HepG2 (cell line): ENCODE results near the gene BRI3BP. TPM values are rescaled to one million over a fixed set of nuclear protein-coding genes. Genes with fewer than 3 reads are reported as not detected.
A peak's percentile ranks its signal among the peaks of the same experiment; 100 is the strongest.

Experiments
- ASH2L ChIP-seq: fragments of 300-600, 200-600 bp; sonication (generic); IDR thresholded peaks from 2 replicates; pipeline ENCODE4 v1.7.0; 2017; ENCODE audit warnings: low read depth, mild to moderate bottlenecking, moderate library complexity, mixed read lengths, low read length; ENCODE audit not compliant: insufficient read length
- DNMT3B ChIP-seq: conservative IDR thresholded peaks from 2 replicates; pipeline ENCODE4 v1.6.1; 2016; ENCODE audit warnings: missing biosample characterization, control low read depth
- FOXK1 ChIP-seq: sonication (generic); formaldehyde crosslinking; IDR thresholded peaks from 2 replicates; pipeline ENCODE4 v1.4.0; 2020; ENCODE audit warnings: low read depth, missing genetic modification reagents, borderline replicate concordance
- MIXL1 ChIP-seq: IDR thresholded peaks from 2 replicates; pipeline ENCODE4 v1.6.1; 2016
- MYPOP ChIP-seq: sonication (generic); formaldehyde crosslinking; IDR thresholded peaks from 2 replicates; pipeline ENCODE4 v1.8.1; 2023; ENCODE audit warnings: mild to moderate bottlenecking, moderate library complexity, missing genetic modification reagents
- POGZ ChIP-seq: sonication (generic); formaldehyde crosslinking; IDR thresholded peaks from 2 replicates; pipeline ENCODE4 v1.4.0; 2020; ENCODE audit warnings: mild to moderate bottlenecking, missing genetic modification reagents
- TEAD2 ChIP-seq: sonication (generic); formaldehyde crosslinking; IDR thresholded peaks from 2 replicates; pipeline ENCODE4 v1.9.0; 2021; ENCODE audit warnings: missing genetic modification reagents
- ZFP37 ChIP-seq: sonication (generic); formaldehyde crosslinking; IDR thresholded peaks from 2 replicates; pipeline ENCODE4 v1.4.0; 2020; ENCODE audit warnings: missing genetic modification reagents, borderline replicate concordance
- ZNF17 ChIP-seq: sonication (generic); formaldehyde crosslinking; IDR thresholded peaks from 2 replicates; pipeline ENCODE4 v1.5.0; 2020; ENCODE audit warnings: mild to moderate bottlenecking, missing genetic modification reagents
- ZNF256 ChIP-seq: sonication (generic); formaldehyde crosslinking; conservative IDR thresholded peaks from 2 replicates; pipeline ENCODE4 v1.4.0; 2020; ENCODE audit warnings: missing genetic modification reagents
- ZNF552 ChIP-seq: sonication (generic); formaldehyde crosslinking; IDR thresholded peaks from 2 replicates; pipeline ENCODE4 v1.9.0; 2022; ENCODE audit warnings: missing genetic modification reagents, mild to moderate bottlenecking, borderline replicate concordance
- ZNF644 ChIP-seq: IDR thresholded peaks from 2 replicates; pipeline ENCODE4 v1.6.1; 2016; ENCODE audit warnings: low read depth
- polyA plus RNA-seq, 8 experiments: library from polyadenylated mRNA; depleted of rRNA in 3 of 8; stranded (reverse) in 7 of 8; unstranded in 1 of 8; fragments of >200 nt; fragmentation: Illumina TruSeq in 4 of 8; extraction: Trizol in 4 of 8; gene quantifications; 2 replicates each; pipeline versions ENCODE4 v1.2.1 to v1.2.3, GENCODE V29; 2011 to 2016; ENCODE audit warnings: low read depth in 4 of 8, missing spikeins in 1 of 8, mixed read lengths in 1 of 8; ENCODE audit not compliant: insufficient read depth in 1 of 8
- total RNA-seq, 5 experiments: library from RNA; depleted of rRNA; stranded (reverse); fragments of >200 nt; fragmentation: Illumina TruSeq; extraction: Trizol; gene quantifications; 2 replicates each; pipeline ENCODE4 v1.2.3, GENCODE V29; 2016; ENCODE audit warnings: low read depth in 1 of 5
- TF ChIP-seq, protein P1 (sequence below): sonication (generic); formaldehyde crosslinking; IDR thresholded peaks from 2 replicates; pipeline ENCODE4 v1.9.0; 2021; ENCODE audit warnings: missing genetic modification reagents, borderline replicate concordance
- TF ChIP-seq, protein P2 (sequence below): sonication (generic); formaldehyde crosslinking; IDR thresholded peaks from 2 replicates; pipeline ENCODE4 v1.4.0; 2020; ENCODE audit warnings: mild to moderate bottlenecking, low read depth, missing genetic modification reagents
- TF ChIP-seq, protein P3 (sequence below): sonication (generic); formaldehyde crosslinking; IDR thresholded peaks from 2 replicates; pipeline ENCODE4 v1.5.1; 2020; ENCODE audit warnings: mild to moderate bottlenecking, moderate library complexity, missing genetic modification reagents
- TF ChIP-seq, protein P4 (sequence below): sonication (generic); formaldehyde crosslinking; IDR thresholded peaks from 2 replicates; pipeline ENCODE4 v1.4.0; 2020; ENCODE audit warnings: missing genetic modification reagents
- TF ChIP-seq, protein P5 (sequence below): sonication (generic); formaldehyde crosslinking; conservative IDR thresholded peaks from 2 replicates; pipeline ENCODE4 v1.8.0; 2022; ENCODE audit warnings: missing genetic modification reagents

The BRI3BP gene
- total and polyA plus RNA-seq, 2 of the 13 experiments (the other 11 are each of a cell fraction or from before 2014, with no cell fraction given) = 7.5 to 21.1 TPM

GRCh38 chr12:124992874-124993625 lies 395 bp upstream of the BRI3BP start (continued):
- TF ChIP-seq, protein P1, sequence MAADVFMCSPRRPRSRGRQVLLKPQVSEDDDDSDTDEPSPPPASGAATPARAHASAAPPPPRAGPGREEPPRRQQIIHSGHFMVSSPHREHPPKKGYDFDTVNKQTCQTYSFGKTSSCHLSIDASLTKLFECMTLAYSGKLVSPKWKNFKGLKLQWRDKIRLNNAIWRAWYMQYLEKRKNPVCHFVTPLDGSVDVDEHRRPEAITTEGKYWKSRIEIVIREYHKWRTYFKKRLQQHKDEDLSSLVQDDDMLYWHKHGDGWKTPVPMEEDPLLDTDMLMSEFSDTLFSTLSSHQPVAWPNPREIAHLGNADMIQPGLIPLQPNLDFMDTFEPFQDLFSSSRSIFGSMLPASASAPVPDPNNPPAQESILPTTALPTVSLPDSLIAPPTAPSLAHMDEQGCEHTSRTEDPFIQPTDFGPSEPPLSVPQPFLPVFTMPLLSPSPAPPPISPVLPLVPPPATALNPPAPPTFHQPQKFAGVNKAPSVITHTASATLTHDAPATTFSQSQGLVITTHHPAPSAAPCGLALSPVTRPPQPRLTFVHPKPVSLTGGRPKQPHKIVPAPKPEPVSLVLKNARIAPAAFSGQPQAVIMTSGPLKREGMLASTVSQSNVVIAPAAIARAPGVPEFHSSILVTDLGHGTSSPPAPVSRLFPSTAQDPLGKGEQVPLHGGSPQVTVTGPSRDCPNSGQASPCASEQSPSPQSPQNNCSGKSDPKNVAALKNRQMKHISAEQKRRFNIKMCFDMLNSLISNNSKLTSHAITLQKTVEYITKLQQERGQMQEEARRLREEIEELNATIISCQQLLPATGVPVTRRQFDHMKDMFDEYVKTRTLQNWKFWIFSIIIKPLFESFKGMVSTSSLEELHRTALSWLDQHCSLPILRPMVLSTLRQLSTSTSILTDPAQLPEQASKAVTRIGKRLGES (CRISPR knock-in tag) = no peak
- TF ChIP-seq, protein P2, sequence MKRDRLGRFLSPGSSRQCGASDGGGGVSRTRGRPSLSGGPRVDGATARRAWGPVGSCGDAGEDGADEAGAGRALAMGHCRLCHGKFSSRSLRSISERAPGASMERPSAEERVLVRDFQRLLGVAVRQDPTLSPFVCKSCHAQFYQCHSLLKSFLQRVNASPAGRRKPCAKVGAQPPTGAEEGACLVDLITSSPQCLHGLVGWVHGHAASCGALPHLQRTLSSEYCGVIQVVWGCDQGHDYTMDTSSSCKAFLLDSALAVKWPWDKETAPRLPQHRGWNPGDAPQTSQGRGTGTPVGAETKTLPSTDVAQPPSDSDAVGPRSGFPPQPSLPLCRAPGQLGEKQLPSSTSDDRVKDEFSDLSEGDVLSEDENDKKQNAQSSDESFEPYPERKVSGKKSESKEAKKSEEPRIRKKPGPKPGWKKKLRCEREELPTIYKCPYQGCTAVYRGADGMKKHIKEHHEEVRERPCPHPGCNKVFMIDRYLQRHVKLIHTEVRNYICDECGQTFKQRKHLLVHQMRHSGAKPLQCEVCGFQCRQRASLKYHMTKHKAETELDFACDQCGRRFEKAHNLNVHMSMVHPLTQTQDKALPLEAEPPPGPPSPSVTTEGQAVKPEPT (CRISPR knock-in tag) = no peak
- TF ChIP-seq, protein P3, sequence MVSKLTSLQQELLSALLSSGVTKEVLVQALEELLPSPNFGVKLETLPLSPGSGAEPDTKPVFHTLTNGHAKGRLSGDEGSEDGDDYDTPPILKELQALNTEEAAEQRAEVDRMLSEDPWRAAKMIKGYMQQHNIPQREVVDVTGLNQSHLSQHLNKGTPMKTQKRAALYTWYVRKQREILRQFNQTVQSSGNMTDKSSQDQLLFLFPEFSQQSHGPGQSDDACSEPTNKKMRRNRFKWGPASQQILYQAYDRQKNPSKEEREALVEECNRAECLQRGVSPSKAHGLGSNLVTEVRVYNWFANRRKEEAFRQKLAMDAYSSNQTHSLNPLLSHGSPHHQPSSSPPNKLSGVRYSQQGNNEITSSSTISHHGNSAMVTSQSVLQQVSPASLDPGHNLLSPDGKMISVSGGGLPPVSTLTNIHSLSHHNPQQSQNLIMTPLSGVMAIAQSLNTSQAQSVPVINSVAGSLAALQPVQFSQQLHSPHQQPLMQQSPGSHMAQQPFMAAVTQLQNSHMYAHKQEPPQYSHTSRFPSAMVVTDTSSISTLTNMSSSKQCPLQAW = peak; percentile 51; the same call in 1 of the 2 replicates
- peak; percentile 74; the same call in 1 of the 2 replicates for TF ChIP-seq DNMT3B (CRISPR knock-in tag)
- TF ChIP-seq TEAD2 (CRISPR knock-in tag) = no peak
- TF ChIP-seq, protein P4, sequence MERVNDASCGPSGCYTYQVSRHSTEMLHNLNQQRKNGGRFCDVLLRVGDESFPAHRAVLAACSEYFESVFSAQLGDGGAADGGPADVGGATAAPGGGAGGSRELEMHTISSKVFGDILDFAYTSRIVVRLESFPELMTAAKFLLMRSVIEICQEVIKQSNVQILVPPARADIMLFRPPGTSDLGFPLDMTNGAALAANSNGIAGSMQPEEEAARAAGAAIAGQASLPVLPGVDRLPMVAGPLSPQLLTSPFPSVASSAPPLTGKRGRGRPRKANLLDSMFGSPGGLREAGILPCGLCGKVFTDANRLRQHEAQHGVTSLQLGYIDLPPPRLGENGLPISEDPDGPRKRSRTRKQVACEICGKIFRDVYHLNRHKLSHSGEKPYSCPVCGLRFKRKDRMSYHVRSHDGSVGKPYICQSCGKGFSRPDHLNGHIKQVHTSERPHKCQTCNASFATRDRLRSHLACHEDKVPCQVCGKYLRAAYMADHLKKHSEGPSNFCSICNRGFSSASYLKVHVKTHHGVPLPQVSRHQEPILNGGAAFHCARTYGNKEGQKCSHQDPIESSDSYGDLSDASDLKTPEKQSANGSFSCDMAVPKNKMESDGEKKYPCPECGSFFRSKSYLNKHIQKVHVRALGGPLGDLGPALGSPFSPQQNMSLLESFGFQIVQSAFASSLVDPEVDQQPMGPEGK (CRISPR knock-in tag) = peak; percentile 72
- TF ChIP-seq POGZ (CRISPR knock-in tag) = no peak
- no peak for TF ChIP-seq ZFP37 (CRISPR knock-in tag)
- TF ChIP-seq ZNF644 = peak; percentile 66; the same call in 1 of the 2 replicates
- TF ChIP-seq, protein P5, sequence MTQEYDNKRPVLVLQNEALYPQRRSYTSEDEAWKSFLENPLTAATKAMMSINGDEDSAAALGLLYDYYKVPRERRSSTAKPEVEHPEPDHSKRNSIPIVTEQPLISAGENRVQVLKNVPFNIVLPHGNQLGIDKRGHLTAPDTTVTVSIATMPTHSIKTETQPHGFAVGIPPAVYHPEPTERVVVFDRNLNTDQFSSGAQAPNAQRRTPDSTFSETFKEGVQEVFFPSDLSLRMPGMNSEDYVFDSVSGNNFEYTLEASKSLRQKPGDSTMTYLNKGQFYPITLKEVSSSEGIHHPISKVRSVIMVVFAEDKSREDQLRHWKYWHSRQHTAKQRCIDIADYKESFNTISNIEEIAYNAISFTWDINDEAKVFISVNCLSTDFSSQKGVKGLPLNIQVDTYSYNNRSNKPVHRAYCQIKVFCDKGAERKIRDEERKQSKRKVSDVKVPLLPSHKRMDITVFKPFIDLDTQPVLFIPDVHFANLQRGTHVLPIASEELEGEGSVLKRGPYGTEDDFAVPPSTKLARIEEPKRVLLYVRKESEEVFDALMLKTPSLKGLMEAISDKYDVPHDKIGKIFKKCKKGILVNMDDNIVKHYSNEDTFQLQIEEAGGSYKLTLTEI = no peak
- TF ChIP-seq ZNF17 (CRISPR knock-in tag) = no peak
- TF ChIP-seq ZNF552 = no peak
- TF ChIP-seq ZNF256 = no peak
- no peak for TF ChIP-seq MIXL1 (CRISPR knock-in tag)
- TF ChIP-seq ASH2L = peak; percentile 63
- TF ChIP-seq MYPOP (CRISPR knock-in tag) = peak; percentile 69; the same call in 1 of the 2 replicates
- TF ChIP-seq FOXK1 (CRISPR knock-in tag) = no peak
